ENCODE measurements around the gene SERPINB10.

SERPINB10 gene

GRCh38 chr18:63949068-63949737 is 41.4 kb downstream of the SERPINB10 start, which contains the start of gene HMSD:
Gene HMSD (plus strand): TSS chr18:63949301. CDS start chr18:63953456, 4,155 bp downstream.
- DNase-seq = no peak

- DNase-seq = peak; percentile 19 to 34
Measured at GRCh38 chr18:63951302-63951705, 43.5 kb downstream of the SERPINB10 start.

- no peak for DNase-seq
Measured at GRCh38 chr18:63953811-63954210, 46.1 kb downstream of the SERPINB10 start.

DNA sequence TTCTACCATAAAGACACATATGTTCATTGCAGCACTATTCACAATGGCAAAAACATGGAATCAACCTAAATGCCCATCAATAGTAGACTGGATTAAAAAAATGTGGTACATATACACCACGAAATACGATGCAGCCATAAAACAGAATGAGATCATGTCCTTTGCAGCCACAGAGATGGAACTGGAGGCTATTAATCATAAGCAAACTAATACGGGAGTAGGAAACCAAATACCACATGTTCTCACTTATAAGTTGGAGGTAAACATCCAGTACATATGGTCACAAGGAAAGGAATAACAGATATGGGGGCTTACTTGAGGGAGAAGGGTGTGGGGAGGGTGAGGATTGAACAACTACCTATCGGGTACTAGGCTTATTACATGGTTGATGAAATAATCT is 49.0 kb downstream of the SERPINB10 start:
- no peak for DNase-seq

DNA sequence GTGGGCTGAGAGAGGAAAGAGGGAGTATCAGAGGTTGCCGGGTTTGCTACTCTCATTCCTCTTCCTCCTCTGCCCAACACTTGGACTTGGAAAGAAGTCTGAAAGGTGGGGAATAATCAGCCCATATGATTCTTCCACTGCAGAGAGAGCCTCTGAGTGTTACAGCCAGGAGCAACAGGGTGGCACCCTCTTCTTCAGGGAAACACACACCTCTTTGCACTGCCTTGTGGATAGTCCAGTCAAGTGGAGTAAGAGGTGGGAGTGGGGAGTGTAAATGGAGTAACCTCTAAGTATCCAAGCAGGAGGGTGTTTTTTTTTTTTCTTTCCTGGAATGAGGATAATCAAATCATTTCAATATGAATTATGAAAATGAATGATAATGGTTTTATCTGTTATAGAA is 53.1 kb downstream of the SERPINB10 start:
- no peak for DNase-seq

DNA sequence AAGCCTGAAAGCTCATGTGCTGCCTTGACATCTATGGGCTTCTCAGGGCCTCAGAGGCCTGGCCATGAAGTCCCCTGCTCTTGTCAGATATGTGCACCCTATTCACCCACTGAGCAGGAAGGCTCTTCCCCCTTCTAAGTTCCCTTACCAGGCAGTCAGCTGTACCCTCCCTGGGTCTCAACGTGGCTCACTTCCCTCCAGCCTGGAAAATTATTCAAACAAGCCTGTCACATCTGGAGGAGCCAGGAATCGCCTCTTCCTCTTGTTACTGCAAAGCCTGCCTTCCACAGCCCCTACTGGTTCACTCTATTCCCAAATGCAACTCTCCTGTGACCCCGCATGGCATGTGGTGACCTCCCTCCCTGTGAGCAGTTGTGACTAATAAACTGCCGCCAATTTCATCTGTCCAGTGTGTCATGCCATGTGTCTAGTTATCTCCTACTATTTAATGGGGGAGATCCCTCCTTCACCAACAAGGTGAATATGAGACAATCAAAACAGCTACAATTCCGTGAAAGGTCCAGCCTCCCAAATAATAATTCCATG is 53.8 kb downstream of the SERPINB10 start:
- DNase-seq = peak; percentile 12 to 25

GRCh38 chr18:63962137-63962536 is 54.4 kb downstream of the SERPINB10 start:
- no peak for DNase-seq

DNA sequence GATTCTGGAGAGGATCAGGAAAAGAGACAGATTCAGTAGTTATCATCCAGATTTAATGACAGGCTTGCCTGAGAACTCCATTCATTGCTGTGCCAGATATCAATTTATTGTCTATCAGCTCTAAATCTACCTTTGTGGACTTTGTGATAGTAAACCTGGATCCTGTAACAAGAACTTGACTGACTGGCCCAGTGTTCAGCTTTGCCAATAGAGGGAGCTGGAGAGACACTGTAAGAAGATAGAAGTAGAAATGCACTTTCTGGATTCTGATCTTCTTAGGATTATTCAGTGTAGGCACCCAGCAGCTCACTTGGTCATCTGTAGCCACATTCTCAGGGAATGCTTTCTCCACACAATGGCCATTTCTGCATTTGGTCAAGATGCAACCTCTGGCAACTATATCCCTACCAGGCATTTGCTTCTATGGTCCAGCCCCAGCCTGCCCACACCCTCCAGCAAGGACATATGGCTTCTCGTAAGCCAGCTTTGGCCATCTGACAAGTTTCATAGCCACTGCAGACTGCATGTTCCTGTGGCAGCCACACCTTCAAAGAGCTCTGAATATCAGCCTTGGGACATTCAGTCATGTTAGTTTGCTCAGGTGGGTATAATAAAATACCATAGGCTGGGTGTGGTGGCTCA is 56.0 kb downstream of the SERPINB10 start:
- DNase-seq = peak; percentile 70 to 85

DNA sequence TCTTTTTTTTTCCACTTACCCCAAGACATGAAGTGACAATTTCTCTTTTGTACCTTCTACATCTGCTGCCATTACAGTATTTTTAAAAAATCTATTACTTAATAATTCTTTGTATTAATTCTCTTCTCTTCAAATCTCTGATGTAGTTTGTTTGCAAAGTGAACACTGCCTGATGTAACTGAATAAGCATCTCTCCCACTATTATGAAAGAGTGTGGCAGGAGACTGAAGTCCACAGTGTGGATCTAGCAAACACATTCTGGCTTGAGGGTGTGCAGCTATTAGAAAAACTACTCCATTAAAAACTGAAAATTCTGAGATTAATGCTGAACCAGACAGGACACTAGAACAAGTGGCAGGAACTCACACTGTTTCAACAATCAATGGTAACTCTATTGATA is 57.1 kb downstream of the SERPINB10 start:
- DNase-seq = no peak

DNA sequence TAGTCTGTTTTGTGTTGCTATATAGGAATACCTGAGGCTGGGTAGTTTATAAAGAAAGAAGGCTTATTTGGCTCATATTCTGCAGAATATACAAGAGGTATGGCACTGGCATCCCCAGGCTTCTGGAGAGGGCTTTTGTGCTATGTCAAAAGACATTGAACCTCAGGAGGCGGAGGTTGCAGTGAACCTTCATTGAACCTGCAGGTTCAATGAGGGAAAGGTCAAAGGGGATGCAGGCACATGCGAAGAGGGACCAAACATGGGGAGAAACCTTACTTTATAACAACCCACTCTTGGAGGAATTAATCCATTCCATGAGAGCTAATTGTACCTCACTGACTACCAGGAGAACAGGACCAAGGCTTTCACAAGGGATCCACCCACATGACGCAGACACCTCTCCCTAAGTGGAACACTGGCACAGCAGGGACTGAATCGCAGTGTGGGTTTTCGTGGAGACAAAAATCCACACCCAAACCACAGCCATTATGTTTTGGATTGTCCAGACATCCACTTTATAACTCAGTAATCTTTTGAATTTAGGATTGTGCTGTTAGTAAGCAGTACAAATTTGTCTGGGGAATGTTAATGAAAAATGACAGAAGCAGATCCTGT is 58.1 kb downstream of the SERPINB10 start:
- no peak for DNase-seq

- DNase-seq = peak; percentile 73 to 74
Measured at GRCh38 chr18:63969942-63970808, 62.4 kb downstream of the SERPINB10 start, which contains the start of gene SERPINB8. Gene SERPINB8 (plus strand): TSS chr18:63970081. CDS start chr18:63978309, 8,228 bp downstream.

DNA sequence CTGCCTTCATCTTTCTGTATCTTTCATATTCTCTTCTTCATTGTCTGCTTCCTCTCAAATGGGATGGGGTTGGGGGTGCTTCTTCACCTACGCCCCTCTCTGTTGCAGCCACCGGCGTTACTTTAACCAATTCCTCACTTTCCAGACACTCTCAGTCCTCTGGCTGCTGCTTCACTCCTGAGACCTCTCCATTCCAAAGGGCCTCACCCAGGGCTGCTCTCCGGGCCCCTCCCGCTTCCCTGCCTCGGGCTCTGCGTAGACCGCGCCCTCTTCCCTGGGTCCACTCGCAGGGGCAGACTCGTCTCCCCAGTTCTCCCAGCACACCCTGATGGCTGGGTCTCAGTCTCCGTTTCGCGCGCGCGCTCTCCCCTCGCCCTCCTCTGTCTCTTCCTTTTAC is 63.0 kb downstream of the SERPINB10 start:
- DNase-seq = no peak

DNA sequence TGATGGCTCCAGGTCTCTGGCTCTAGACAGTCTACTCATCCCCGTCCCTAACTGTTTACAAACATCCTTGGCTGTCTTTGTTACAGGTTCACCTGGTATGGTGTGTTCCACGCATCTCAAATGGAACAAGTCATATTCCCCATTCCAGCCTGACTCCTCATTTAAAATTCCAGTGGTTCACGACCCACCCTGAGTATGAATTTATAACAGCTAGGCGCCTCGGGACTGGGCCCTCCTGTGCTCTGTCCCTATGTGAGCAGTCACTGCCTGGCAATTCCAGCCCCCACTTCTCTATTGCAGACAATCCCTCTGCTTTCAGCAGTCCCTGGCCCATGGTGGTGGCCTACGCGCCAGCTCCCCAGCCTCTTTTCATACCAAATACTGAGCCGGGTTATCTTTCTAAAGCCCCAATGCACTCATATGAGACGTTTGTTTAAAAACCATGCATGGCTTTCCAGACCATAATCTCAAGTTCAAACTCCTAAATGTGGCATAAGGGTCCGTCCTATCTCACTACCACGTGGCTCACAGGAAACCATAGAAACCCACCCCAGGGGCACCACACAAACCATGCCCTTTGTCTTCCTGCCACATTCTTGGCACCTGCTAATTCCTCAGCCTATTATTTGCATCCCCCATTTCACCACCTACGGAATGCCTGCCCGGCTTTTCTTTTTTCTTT is 63.7 kb downstream of the SERPINB10 start:
- no peak for DNase-seq

GRCh38 chr18:63972002-63972376 is 64.2 kb downstream of the SERPINB10 start:
- no peak for DNase-seq

GRCh38 chr18:63974991-63975390 is 67.2 kb downstream of the SERPINB10 start:
- peak; percentile 34 to 48 for DNase-seq

DNA sequence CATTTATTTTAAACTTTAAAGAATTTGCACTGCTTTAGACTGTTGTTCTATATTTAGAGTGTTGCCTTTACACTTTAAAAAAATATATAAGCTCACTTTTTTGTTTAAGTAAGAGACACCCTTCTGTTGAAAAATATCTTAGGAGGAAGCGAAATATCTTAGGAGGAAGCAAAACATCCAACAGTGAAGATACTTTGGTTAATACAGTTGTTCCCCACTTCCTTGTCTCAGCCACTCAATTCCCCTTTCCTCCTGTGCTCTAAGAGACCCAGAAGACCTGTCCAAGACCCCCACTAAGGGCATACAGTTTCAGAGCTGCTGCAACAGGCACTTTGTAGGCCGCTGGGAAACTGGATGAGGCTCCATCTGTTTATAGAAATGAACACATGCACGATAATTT is 67.9 kb downstream of the SERPINB10 start:
- peak; percentile 42 to 52 for DNase-seq

GRCh38 chr18:63977040-63977439 is 69.3 kb downstream of the SERPINB10 start:
- no peak for DNase-seq

DNA sequence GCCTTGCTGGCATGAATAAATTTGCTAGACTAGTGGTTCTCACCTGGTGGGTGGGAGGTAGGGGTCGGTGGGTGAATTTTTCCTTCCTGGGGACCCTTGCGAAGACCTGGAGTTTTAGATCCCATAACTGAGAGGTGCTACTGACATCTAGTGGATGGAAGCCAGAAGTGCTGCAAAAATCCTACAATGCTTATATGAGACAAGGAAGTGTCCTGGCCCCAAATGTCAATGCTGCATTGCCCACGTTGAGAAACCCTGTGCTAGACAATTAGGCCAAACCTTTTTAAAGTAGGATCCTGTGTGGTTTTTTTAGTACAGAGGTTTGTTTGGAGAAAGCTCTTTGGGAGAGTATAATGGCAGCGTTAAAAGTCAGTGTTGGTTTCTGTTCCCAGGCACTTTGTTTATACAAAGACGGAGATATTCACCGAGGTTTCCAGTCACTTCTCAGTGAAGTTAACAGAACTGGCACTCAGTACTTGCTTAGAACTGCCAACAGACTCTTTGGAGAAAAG is 71.7 kb downstream of the SERPINB10 start:
- DNase-seq = peak; percentile 75 to 87

- no peak for DNase-seq
Measured at GRCh38 chr18:63980027-63980426, 72.3 kb downstream of the SERPINB10 start.

- DNase-seq = peak; percentile 90 to 94
Measured at GRCh38 chr18:63980896-63981460, 73.2 kb downstream of the SERPINB10 start.

DNA sequence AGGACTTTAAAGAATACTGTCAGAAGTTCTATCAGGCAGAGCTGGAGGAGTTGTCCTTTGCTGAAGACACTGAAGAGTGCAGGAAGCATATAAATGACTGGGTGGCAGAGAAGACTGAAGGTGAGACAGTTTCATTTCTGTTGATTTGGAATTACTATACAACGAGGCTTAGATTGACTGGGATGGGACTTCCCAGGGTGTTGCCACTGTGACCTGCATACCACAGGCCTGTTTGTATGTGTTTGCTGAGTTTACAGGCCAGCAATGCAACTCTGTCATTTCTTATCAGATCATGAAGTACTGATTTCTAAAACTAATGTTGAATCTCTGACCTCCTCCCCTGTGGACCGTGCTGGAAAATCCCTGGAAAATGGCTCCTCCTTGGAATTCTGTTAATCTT is 74.0 kb downstream of the SERPINB10 start:
- DNase-seq = no peak

DNA sequence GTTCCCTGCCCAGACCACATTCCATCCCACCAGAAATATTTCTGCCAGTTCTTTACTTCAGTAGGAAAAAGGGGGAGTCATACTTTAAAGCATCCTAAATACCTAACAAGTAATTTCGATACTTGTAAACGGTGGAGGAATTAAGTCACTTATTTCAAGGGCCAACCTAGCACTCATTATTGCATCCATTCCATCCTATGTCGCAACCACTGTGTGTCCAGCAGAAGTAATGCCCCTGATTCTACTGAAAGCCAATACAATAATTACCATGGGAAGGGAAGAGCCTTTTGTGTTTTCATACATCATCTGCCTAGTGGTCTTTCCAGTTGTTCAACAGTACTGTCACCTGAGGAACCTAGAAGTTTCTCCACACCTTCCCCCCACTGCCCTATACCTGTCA is 74.6 kb downstream of the SERPINB10 start:
- DNase-seq = no peak
